Thyroid gland (tissue), 4 donors: ENCODE results near the gene PPM1L. TPM values are rescaled to one million over a fixed set of nuclear protein-coding genes. Genes with fewer than 3 reads are reported as not detected.

ENCODE experiments used
- DNase-seq, 2 donors: peaks; one replicate each; pipeline ENCODE4 v3.0.0-alpha.2; 2019
- H3K27ac ChIP-seq, 3 donors: fragments of 200-600 bp; sonication (generic); 1 replicate in 2 of 3; 2 replicates in 1 of 3; pipeline ENCODE4 v1.5.1; 2016 to 2019; ENCODE audit warnings: mild to moderate bottlenecking in 1 of 3, moderate library complexity in 1 of 3
- H3K27me3 ChIP-seq: fragments of 200-600 bp; sonication (generic); one replicate; pipeline ENCODE4 v1.5.1; 2019
- H3K36me3 ChIP-seq, 2 donors: fragments of 200-600 bp; sonication (generic); one replicate each; pipeline ENCODE4 v1.5.1; 2016 to 2019
- H3K4me1 ChIP-seq, 2 donors: fragments of 200-600 bp; sonication (generic); one replicate each; pipeline ENCODE4 v1.5.1; 2017 to 2019
- H3K4me3 ChIP-seq, 3 donors: fragments of 200-600 bp; sonication (generic); replicated peaks in 1 of 3; 1 replicate in 2 of 3; 2 replicates in 1 of 3; pipeline ENCODE4 v1.5.1; 2016; ENCODE audit warnings: mild to moderate bottlenecking in 1 of 3
- H3K9me3 ChIP-seq: fragments of 200-600 bp; sonication (generic); one replicate; pipeline ENCODE4 v1.5.1; 2017
- POLR2A ChIP-seq, 2 donors: fragments of 450-650 bp; IDR thresholded peaks; one replicate each; pipeline ENCODE4 v1.6.1; 2017; ENCODE audit warnings: antibody characterized with exemption in 2 of 2, mild to moderate bottlenecking in 2 of 2, moderate library complexity in 1 of 2
- WGBS, 2 donors: methylation state at CpG; one replicate each; pipeline ENCODE4 v1.1.5; 2017; 5-methylcytosine and 5-hydroxymethylcytosine counted together
- intact Hi-C: fragments of 100-400 bp; cut with DNase I; formaldehyde crosslinking; loops from one replicate; pipeline ENCODE4 v1.15.1; 2023
- total RNA-seq, 4 donors: library from RNA; depleted of rRNA; stranded (reverse); fragments of >200 nt; gene quantifications; one replicate each; pipeline ENCODE4 v1.2.3, GENCODE V29; 2016
- TF ChIP-seq, protein P1 (sequence below), 6 experiments: fragments of 200-600 bp in 3 of 6; fragments of 450-650 bp in 3 of 6; sonication (generic) in 3 of 6; IDR thresholded peaks; one replicate each; pipeline ENCODE4 v1.5.1; 2016 to 2019; ENCODE audit warnings: antibody characterized with exemption in 6 of 6, mild to moderate bottlenecking in 2 of 6, inconsistent platforms in 1 of 6, moderate library complexity in 1 of 6

Gene PPM1L
- total RNA-seq, 4 donors from 2014 or later = 47.2 to 77.4 (median 50.4) TPM

- Histone ChIP-seq H3K4me1 (no peaks in the 10 kb centered on the region), H3K27ac (no peak overlapping the region), H3K36me3 (no peaks in the 10 kb centered on the region), H3K27me3 (no peaks in the 10 kb centered on the region), H3K4me3 (no peak overlapping the region), H3K9me3 (no peaks in the 10 kb centered on the region)
- intact Hi-C loops = no loop called here
- TF ChIP-seq, protein P1, sequence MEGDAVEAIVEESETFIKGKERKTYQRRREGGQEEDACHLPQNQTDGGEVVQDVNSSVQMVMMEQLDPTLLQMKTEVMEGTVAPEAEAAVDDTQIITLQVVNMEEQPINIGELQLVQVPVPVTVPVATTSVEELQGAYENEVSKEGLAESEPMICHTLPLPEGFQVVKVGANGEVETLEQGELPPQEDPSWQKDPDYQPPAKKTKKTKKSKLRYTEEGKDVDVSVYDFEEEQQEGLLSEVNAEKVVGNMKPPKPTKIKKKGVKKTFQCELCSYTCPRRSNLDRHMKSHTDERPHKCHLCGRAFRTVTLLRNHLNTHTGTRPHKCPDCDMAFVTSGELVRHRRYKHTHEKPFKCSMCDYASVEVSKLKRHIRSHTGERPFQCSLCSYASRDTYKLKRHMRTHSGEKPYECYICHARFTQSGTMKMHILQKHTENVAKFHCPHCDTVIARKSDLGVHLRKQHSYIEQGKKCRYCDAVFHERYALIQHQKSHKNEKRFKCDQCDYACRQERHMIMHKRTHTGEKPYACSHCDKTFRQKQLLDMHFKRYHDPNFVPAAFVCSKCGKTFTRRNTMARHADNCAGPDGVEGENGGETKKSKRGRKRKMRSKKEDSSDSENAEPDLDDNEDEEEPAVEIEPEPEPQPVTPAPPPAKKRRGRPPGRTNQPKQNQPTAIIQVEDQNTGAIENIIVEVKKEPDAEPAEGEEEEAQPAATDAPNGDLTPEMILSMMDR (IDR thresholded peaks at IDR 0.05) = no peak
- TF ChIP-seq POLR2A (IDR thresholded peaks at IDR 0.05) = no peak
- 85% methylated on average over 1 of the region's 1 CpG for WGBS, 2 donors
- DNase-seq = peak in 1 of 2 donors; percentile 11
These were observed 74.8 kb downstream of the PPM1L start for GRCh38 chr3:160830796-160831195.

DNA sequence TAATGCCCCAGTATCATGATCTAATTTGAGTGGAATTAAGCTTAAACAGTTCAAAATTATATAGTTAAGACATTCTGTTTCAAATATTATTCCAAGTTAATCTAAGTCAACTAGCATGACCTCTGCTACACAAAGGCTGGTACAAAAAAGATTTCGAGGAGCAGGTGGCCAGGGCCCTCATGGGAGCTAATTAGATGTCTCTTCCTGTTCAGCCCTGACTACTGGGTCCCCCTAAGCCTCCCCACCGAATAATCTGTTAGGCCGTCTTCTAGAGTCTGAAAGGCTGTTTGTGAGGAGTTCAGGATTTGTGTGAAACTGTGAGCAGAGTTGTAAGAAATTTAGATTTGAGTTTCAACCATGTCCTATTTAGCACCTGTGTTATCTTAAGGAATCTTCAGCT is 75.4 kb downstream of the PPM1L start:
- no peaks in the 10 kb centered on the region for H3K27me3 ChIP-seq
- no peaks in the 10 kb centered on the region for H3K4me1 ChIP-seq
- no peak for DNase-seq
- H3K9me3 ChIP-seq = no peaks in the 10 kb centered on the region
- H3K36me3 ChIP-seq = no peaks in the 10 kb centered on the region
- no peak for TF ChIP-seq POLR2A (IDR thresholded peaks at IDR 0.05)
- TF ChIP-seq, protein P1 (IDR thresholded peaks at IDR 0.05) = no peak
- intact Hi-C loops = no loop called here
- WGBS, 2 donors = 79 to 87% methylated on average over 3 of the region's 3 CpGs
- no peak overlapping the region for H3K4me3 ChIP-seq
- H3K27ac ChIP-seq = no peak overlapping the region

DNA sequence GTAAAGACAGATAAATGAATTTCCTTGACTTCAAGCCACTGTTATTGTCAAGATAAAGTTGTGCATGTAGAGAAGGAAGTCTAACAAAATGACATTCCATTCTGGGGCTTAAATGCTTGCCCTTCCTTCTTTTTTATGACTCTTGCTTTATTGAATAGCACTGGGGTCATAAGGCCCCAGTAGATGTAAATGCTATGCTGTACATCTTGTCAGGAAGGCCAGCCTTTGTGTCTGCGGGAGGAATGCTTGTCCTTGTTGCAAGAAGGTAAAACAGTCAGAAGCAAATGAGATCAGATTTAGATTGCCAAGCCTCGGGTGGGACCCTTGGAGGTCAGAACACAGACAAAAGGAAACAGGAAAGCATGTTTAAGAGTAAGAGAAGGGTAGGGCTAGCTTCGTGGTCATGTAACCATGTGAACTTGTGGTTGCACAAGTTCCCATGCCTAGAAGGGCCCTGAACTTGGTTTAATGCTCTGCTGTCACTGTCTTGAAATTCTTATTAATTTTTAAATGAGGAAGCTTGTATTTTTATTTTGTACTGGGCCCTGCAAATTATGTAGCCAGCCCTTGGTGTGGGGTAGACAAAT is 81.5 kb downstream of the PPM1L start:
- no peak for DNase-seq
- no peaks in the 10 kb centered on the region for H3K27me3 ChIP-seq
- 59 to 65% methylated on average over 3 of the region's 3 CpGs for WGBS, 2 donors
- no peaks in the 10 kb centered on the region for H3K4me1 ChIP-seq
- no peak overlapping the region for H3K27ac ChIP-seq
- intact Hi-C loops = no loop called here
- H3K4me3 ChIP-seq = no peak overlapping the region
- no peaks in the 10 kb centered on the region for H3K36me3 ChIP-seq
- H3K9me3 ChIP-seq = no peaks in the 10 kb centered on the region
- TF ChIP-seq, protein P1 (IDR thresholded peaks at IDR 0.05) = no peak
- no peak for TF ChIP-seq POLR2A (IDR thresholded peaks at IDR 0.05)

- no peak overlapping the region for H3K4me3 ChIP-seq
- 84 to 91% methylated on average over 2 of the region's 2 CpGs for WGBS, 2 donors
- no peaks in the 10 kb centered on the region for H3K9me3 ChIP-seq
- H3K27me3 ChIP-seq = no peaks in the 10 kb centered on the region
- no peak overlapping the region for H3K27ac ChIP-seq
- no peak for TF ChIP-seq POLR2A (IDR thresholded peaks at IDR 0.05)
- TF ChIP-seq, protein P1 (IDR thresholded peaks at IDR 0.05) = no peak
- H3K36me3 ChIP-seq = no peaks in the 10 kb centered on the region
- no peaks in the 10 kb centered on the region for H3K4me1 ChIP-seq
- no peak for DNase-seq
- intact Hi-C loops = no loop called here
These were observed 84.6 kb downstream of the PPM1L start for GRCh38 chr3:160840590-160840989.

DNA sequence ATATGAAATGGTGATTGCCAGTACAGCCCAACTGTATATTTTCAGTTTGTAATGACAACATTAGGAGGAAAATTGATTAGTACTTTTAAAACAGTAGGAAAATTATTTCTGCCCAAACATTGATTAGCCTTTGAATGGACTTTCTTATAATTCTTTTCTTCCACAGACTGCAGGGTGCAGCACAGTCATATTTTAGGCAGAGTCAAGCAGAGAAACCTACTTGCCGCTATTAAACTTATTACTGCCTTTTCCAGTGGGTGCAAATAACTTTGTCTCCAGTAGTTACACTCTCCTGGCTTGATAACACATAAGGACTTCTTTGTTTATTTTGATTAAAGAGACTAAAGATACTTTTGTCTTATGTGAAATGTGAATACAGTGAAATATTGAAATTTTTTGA is 85.4 kb downstream of the PPM1L start:
- no peaks in the 10 kb centered on the region for H3K4me1 ChIP-seq
- no peaks in the 10 kb centered on the region for H3K36me3 ChIP-seq
- DNase-seq = no peak
- no peak overlapping the region for H3K27ac ChIP-seq
- no peaks in the 10 kb centered on the region for H3K9me3 ChIP-seq
- no peaks in the 10 kb centered on the region for H3K27me3 ChIP-seq
- intact Hi-C loops = no loop called here
- WGBS, 2 donors = 93% methylated on average over 1 of the region's 1 CpG
- no peak overlapping the region for H3K4me3 ChIP-seq
- TF ChIP-seq, protein P1 (IDR thresholded peaks at IDR 0.05) = no peak
- no peak for TF ChIP-seq POLR2A (IDR thresholded peaks at IDR 0.05)
